Panc1 (cell line): ENCODE results near the gene ZNF578.

Experiments
- SIN3A ChIP-seq: IDR thresholded peaks from 2 replicates; pipeline ENCODE4 v1.6.1; 2012; ENCODE audit warnings: low read depth, mild to moderate bottlenecking, low read length, moderate library complexity, borderline replicate concordance; ENCODE audit not compliant: insufficient read depth
- TCF7L2 ChIP-seq: IDR thresholded peaks from 2 replicates; pipeline ENCODE4 v1.6.1; 2011; ENCODE audit warnings: mild to moderate bottlenecking, low read depth, low read length, inconsistent platforms
- TF ChIP-seq, protein P1 (sequence below), 2 experiments: IDR thresholded peaks; 2 replicates each; pipeline ENCODE4 v1.6.1; 2011 to 2012; ENCODE audit warnings: low read depth in 2 of 2, control low read depth in 1 of 2, low read length in 1 of 2, mild to moderate bottlenecking in 1 of 2, moderate library complexity in 1 of 2; ENCODE audit not compliant: insufficient read depth in 1 of 2
- TF ChIP-seq, protein P2 (sequence below): fragments of 450-650 bp; IDR thresholded peaks from 2 replicates; pipeline ENCODE4 v1.5.1; 2017; ENCODE audit warnings: mild to moderate bottlenecking

DNA sequence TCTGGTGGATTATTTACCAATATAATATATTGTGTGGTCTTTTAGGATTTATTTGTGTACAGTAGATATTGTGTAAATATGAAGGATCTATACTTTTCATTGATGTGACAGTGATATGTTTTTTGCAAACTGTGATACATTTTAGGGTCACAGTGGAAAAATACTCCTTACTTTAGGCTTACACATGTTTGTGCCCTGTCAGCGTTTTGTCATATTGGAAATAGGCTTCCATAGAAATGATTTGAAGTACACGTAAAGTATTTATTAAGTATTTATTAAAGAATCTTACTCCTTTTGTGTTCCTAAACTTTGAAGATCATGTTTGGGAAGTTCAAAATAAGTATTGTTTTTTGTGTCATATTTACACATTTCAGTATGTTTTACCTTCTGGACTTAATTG, 79.1 kb downstream of the ZNF578 start:
- TF ChIP-seq, protein P1, sequence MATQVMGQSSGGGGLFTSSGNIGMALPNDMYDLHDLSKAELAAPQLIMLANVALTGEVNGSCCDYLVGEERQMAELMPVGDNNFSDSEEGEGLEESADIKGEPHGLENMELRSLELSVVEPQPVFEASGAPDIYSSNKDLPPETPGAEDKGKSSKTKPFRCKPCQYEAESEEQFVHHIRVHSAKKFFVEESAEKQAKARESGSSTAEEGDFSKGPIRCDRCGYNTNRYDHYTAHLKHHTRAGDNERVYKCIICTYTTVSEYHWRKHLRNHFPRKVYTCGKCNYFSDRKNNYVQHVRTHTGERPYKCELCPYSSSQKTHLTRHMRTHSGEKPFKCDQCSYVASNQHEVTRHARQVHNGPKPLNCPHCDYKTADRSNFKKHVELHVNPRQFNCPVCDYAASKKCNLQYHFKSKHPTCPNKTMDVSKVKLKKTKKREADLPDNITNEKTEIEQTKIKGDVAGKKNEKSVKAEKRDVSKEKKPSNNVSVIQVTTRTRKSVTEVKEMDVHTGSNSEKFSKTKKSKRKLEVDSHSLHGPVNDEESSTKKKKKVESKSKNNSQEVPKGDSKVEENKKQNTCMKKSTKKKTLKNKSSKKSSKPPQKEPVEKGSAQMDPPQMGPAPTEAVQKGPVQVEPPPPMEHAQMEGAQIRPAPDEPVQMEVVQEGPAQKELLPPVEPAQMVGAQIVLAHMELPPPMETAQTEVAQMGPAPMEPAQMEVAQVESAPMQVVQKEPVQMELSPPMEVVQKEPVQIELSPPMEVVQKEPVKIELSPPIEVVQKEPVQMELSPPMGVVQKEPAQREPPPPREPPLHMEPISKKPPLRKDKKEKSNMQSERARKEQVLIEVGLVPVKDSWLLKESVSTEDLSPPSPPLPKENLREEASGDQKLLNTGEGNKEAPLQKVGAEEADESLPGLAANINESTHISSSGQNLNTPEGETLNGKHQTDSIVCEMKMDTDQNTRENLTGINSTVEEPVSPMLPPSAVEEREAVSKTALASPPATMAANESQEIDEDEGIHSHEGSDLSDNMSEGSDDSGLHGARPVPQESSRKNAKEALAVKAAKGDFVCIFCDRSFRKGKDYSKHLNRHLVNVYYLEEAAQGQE (IDR thresholded peaks at IDR 0.05; ENCODE audit: insufficient read depth in 1 of 2, low read depth in 2 of 2, low read length in 1 of 2) = no peak
- TF ChIP-seq, protein P2, sequence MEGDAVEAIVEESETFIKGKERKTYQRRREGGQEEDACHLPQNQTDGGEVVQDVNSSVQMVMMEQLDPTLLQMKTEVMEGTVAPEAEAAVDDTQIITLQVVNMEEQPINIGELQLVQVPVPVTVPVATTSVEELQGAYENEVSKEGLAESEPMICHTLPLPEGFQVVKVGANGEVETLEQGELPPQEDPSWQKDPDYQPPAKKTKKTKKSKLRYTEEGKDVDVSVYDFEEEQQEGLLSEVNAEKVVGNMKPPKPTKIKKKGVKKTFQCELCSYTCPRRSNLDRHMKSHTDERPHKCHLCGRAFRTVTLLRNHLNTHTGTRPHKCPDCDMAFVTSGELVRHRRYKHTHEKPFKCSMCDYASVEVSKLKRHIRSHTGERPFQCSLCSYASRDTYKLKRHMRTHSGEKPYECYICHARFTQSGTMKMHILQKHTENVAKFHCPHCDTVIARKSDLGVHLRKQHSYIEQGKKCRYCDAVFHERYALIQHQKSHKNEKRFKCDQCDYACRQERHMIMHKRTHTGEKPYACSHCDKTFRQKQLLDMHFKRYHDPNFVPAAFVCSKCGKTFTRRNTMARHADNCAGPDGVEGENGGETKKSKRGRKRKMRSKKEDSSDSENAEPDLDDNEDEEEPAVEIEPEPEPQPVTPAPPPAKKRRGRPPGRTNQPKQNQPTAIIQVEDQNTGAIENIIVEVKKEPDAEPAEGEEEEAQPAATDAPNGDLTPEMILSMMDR = no peak
- TF ChIP-seq TCF7L2 (no peak), SIN3A (no peak)
